ENCODE results near the gene EHBP1. TPM values are rescaled to one million over a fixed set of nuclear protein-coding genes. Genes with fewer than 3 reads are reported as not detected.
"Not testable (repeated sequence)": the region's sequence is repeated elsewhere in the genome, so short reads cannot be mapped to it uniquely, and the experiment has no call there.

EHBP1 gene
- total RNA-seq, 1 experiment from 2014 or later = 19.9 TPM

DNA sequence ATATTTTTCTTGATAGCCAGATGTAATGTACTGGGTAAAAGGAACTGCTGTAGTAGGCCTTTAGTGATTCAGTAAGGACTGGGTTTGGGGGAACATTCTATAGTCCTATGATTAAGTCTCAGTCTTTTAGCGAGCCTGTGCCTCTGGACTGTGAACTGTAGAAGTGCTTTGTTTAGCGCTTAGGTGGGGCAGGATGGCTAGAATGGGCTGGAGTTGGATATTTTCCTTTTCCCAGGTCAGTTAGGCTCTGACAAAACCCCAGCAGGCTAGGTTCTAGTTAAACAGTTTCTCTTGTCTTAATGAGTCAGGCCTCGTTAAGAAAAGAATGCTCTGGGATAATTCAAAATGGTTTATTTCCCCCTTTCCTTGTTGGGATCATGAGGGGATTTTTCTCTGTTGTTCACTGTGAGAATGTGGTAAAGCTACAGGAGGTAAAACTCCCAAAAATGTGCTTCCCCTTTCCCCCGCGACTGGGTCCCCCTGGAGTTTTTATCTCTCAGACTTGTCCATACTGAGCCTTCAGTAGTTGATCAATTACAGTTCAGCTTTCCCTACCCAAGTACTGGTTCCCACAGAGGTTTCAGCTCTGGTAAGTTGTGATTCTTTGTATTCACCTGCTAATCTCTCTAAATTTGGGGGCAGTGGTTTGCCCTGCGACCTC is 31.5 kb downstream of the EHBP1 start:
- DNase-seq (ENCODE audit: low read depth) = no peak

- DNase-seq (ENCODE audit: low read depth) = no peak
These were observed 33.7 kb downstream of the EHBP1 start for GRCh38 chr2:62738981-62739936.

- no peak for DNase-seq (ENCODE audit: low read depth)
These were observed 34.7 kb downstream of the EHBP1 start for GRCh38 chr2:62740221-62740620.

DNA sequence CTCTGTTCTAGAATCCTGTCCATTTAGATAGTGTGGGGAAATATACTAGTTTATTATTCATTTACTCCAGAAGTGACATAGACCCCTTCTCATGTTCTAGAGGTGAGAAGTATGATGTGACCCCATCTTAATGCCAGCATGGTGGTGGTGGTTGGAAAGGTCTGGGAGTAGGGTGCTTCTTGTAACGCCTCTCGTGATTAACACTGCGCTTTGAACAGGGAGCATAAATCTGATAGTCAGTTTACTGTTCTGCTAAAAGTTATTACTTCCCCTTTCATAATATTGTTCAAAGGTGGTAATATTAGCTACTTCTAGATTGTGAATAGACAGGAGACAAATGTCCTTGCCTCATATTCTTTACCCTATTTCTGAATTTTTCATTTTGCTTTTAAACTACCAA is 35.6 kb downstream of the EHBP1 start:
- DNase-seq (ENCODE audit: low read depth) = no peak

GRCh38 chr2:62741954-62742722 is 36.6 kb downstream of the EHBP1 start:
- DNase-seq (ENCODE audit: low read depth) = peak; percentile 8

DNA sequence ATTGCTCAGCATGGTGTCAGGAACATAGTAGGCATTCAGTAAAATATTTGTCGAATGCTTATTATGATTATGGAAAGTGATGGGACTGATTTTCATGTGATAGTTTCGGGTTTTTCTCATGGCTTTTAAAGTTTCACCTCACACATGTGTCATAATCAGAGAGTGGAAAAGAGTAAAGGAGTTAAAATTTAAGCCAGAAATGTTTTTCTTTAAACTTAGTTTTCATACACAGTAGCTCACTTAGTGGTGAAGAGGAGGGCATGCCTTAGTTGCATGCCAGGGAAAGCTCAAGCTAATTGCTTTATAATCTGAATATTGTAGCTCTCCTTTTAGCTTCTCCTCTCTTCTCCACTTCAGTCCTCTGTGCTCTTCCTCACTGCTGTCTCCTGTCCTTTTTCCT is 38.0 kb downstream of the EHBP1 start:
- no peak for DNase-seq (ENCODE audit: low read depth)

DNA sequence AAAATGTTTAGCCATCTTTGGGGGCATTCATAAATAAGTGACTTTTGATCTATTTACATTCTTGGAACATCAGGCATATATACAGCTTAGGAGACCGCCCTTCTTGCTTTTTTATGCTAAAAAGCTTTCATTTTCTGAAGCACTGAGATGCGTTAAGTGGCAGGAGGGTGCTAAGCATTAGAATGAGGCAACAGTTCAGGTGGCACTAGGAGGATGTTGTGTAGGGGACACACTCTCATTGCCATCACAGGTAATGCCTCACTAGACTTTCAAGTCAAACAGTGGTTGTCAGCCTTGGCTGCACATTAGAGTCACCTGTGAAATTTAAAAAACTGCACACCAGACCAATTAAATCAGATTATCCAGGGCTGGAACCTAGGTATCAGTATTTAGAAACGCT is 39.1 kb downstream of the EHBP1 start:
- no peak for DNase-seq (ENCODE audit: low read depth)

DNA sequence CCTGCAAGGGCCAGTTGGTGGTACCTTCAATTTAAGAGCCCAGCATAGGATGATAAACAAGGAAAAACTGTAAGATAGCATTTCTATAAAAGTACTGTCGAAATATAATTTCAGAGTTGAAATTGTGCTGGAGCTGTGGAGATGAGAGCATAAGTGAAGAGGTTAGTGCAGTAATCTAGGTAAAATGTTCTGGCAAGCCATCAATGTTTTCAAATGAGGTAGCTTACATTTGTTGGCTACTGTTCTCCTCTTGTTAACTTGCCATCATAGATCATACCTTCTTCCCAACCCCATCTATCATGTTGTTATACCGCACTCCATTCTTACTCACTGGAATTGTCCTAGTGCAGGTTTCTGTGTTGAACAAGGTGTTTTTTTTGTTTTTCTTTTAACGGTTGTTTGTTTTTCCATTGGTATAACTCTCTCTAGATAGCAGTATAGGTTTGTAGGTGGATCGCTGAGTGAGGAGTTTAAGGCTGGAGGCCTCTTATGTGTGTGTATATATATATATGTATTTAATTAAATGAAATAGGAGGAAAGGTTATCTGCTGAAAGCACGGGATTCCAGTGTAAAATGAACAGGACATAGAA is 40.5 kb downstream of the EHBP1 start:
- DNase-seq (ENCODE audit: low read depth) = no peak

- DNase-seq (ENCODE audit: low read depth) = no peak
These were observed 41.7 kb downstream of the EHBP1 start for GRCh38 chr2:62747169-62747568.

GRCh38 chr2:62747876-62748275 is 42.4 kb downstream of the EHBP1 start:
- DNase-seq (ENCODE audit: low read depth) = no peak

- DNase-seq (ENCODE audit: low read depth) = not testable (repeated sequence)
These were observed 43.6 kb downstream of the EHBP1 start for GRCh38 chr2:62749111-62749510.

- no peak for DNase-seq (ENCODE audit: low read depth)
These were observed 51.5 kb downstream of the EHBP1 start for GRCh38 chr2:62757029-62757428.

GRCh38 chr2:62760026-62760425 is 54.5 kb downstream of the EHBP1 start:
- DNase-seq (ENCODE audit: low read depth) = no peak

DNA sequence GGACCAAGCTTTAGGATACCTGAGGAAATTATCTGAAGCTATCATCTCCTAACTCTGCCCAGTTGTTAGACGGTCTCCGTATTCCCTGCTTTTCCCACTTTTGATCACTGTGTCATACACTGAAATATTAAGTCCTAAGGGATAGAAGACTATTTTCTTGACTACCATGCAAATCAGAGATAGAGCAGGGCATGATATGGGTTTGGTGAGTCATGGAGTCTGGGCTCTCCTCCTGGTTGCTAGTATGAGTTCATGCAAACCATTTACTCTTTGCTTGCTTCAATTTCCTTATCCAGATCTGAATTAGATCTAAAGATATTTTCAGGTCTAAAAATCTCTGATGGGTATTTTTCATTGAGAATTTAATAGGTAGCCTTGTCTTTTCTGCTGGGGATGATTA is 55.0 kb downstream of the EHBP1 start:
- peak; percentile 18 for DNase-seq (ENCODE audit: low read depth)

- no peak for DNase-seq (ENCODE audit: low read depth)
These were observed 60.3 kb downstream of the EHBP1 start for GRCh38 chr2:62765619-62766376.

- no peak for DNase-seq (ENCODE audit: low read depth)
These were observed 63.1 kb downstream of the EHBP1 start for GRCh38 chr2:62768615-62769014.

- no peak for DNase-seq (ENCODE audit: low read depth)
These were observed 65.1 kb downstream of the EHBP1 start for GRCh38 chr2:62770629-62771028.

DNA sequence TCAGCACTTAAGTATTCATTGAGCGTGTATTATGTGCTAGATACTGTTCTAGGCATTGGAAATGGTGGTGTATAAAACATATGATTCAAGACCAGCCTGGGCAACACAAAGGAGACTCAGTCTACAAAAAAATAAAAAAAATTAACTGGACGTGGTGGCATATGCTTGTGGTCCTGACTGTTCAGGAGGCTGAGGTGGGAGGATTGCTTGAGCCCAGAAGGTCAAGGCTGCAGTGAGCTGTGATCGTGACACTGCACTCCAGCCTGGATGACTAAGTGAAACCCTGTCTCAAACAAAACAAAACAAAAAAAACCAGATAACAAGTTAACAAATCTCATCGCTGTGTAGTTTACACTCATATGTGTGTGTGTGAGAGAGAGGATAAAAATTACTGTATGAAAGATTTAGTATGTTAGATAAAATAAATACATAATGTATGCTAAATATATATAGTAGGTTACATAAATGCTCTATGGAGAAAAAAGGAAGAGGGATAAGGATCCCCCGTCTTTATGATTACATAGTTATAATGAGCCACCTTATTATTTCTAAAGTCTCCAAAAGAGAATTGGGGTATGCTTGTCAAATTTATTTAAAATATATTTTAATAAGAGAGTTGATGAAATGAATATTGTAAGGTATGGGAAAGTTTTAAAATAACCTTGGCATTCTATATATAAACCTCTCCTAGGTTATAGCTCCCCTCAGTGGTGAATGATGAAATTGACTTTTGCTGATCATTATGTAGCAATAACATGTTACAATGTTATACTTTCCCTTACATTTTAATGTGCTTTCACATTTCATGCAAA is 69.2 kb downstream of the EHBP1 start:
- peak; percentile 47 for DNase-seq (ENCODE audit: low read depth)

DNA sequence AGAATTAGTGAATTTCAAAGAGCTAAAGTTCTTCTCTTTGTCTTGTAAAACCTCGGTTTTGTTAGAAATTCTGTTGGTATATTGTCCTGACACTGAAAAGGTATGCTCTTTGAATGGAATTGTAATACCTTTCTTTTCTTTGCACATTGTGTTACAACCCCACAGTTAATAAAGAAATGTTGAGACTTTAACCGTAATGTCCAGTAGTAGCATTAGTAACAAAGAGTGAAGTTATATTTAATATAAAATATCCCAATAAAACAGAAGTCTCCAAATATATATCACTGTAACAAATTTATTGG is 69.8 kb downstream of the EHBP1 start:
- DNase-seq (ENCODE audit: low read depth) = no peak

DNA sequence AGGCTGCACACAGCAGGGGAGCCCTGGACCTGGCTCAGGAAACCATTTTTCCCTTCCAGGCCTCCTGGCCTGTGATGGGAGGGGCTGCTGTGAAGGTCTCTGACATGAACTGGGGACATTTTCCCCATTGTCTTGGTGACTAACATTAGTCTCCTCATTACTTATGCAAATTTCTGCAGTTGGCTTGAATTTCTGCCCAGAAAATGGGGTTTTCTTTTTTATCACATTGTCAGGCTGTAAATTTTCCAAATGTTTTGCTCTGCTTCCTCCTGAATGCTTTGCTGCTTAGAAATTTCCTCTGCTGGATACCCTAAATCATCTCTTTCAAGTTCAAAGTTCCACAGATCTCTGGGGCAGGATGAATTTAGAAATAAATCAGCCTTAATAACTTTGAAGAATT is 78.2 kb downstream of the EHBP1 start:
- no peak for DNase-seq (ENCODE audit: low read depth)

DNA sequence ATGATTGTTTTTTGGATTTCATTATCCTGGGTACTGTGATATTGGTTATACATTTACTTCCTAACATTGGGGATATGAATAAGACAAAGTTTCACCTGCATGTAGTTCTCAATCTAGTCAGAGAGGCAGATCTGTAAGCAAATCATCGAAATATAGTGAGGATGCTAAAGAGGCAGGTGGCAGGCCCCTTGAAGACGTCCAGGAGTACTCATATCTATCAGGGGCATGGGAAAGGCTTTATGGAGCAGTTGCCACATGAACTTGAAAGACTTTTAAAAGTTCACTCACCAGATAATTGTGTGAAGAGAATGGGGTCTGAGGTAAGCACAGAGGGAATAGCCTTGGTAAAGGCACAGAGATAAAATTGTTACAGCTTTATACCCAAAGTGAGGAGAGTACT is 78.8 kb downstream of the EHBP1 start:
- DNase-seq (ENCODE audit: low read depth) = no peak
